Spleen (tissue), 7 donors: ENCODE measurements around the gene SYNDIG1L.
"Not testable (repeated sequence)": the region's sequence is repeated elsewhere in the genome, so short reads cannot be mapped to it uniquely, and the experiment has no call there.

Source experiments
- POLR2A ChIP-seq, 3 donors: fragments of 450-650 bp; IDR thresholded peaks; one replicate each; pipeline ENCODE4 v1.5.1; 2017; ENCODE audit warnings: antibody characterized with exemption in 3 of 3, mild to moderate bottlenecking in 1 of 3
- TF ChIP-seq, protein P1 (sequence below), 11 experiments: fragments of 200-600 bp in 7 of 11; fragments of 450-650 bp in 4 of 11; sonication (generic) in 4 of 11; IDR thresholded peaks in 8 of 11; conservative IDR thresholded peaks in 3 of 11; 1 replicate in 7 of 11; 2 replicates in 4 of 11; pipeline versions ENCODE4 v1.4.0 to v1.8.0; 2016 to 2021; ENCODE audit warnings: antibody characterized with exemption in 11 of 11, inconsistent platforms in 4 of 11, mild to moderate bottlenecking in 1 of 11
- donor health status: DM: no; HTN: no; CAD: no; lungs with moderate emphysema.
- donor health status: DM: no; HTN: no; CAD: no.
- donor health status: DM: no; HTN: no; CAD: no.

DNA sequence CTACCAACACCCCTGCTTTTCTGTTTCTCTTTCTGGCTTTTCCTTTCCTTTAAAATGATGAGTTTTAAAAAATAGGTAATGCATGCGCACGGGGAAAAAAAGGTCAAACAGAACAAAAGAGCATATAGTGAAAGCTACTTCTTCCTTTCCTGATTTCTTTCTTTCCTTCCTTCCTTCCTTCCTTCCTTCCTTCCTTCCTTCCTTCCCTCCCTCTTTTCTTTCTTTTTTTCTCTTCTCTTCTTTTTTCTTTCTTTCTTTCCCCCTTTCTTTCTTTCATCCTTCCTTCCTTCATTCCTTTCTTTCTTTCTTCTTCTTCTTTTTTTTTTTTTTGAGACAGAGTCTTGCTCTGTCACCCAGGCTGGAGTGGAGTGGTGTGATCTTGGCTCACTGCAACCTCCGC lies 35.5 kb downstream of the SYNDIG1L start:
- TF ChIP-seq, protein P1, sequence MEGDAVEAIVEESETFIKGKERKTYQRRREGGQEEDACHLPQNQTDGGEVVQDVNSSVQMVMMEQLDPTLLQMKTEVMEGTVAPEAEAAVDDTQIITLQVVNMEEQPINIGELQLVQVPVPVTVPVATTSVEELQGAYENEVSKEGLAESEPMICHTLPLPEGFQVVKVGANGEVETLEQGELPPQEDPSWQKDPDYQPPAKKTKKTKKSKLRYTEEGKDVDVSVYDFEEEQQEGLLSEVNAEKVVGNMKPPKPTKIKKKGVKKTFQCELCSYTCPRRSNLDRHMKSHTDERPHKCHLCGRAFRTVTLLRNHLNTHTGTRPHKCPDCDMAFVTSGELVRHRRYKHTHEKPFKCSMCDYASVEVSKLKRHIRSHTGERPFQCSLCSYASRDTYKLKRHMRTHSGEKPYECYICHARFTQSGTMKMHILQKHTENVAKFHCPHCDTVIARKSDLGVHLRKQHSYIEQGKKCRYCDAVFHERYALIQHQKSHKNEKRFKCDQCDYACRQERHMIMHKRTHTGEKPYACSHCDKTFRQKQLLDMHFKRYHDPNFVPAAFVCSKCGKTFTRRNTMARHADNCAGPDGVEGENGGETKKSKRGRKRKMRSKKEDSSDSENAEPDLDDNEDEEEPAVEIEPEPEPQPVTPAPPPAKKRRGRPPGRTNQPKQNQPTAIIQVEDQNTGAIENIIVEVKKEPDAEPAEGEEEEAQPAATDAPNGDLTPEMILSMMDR (IDR thresholded peaks at IDR 0.05 in 8 of 11, conservative IDR thresholded peaks at IDR 0.05 in 3 of 11), result not testable (repeated sequence)
- TF ChIP-seq POLR2A (IDR thresholded peaks at IDR 0.05), result not testable (repeated sequence)
